Globus pallidus (tissue), 1 donor: ENCODE measurements around the gene ITGA6.

Experiments
- DNase-seq: peaks from one replicate; pipeline ENCODE4 v3.0.0-alpha.2; 2015; ENCODE audit warnings: low spot score

The ITGA6 gene

GRCh38 chr2:172427256-172427989 is at the start of gene ITGA6:
Gene ITGA6, plus strand, starts transcription at chr2:172427586.
- DNase-seq, result peak; percentile 78

GRCh38 chr2:172380436-172381274 is 46.7 kb upstream of the ITGA6 start:
- no peak for DNase-seq

GRCh38 chr2:172381275-172382027 is 45.9 kb upstream of the ITGA6 start:
- no peak for DNase-seq

GRCh38 chr2:172387361-172387760 is 40.0 kb upstream of the ITGA6 start:
- no peak for DNase-seq

GRCh38 chr2:172389685-172390339 is 37.6 kb upstream of the ITGA6 start:
- no peak for DNase-seq

- no peak for DNase-seq
These were observed 33.4 kb upstream of the ITGA6 start for GRCh38 chr2:172394002-172394401.

- no peak for DNase-seq
These were observed 31.9 kb upstream of the ITGA6 start for GRCh38 chr2:172395503-172395902.

GRCh38 chr2:172397148-172397834 is 30.1 kb upstream of the ITGA6 start:
- no peak for DNase-seq

GRCh38 chr2:172398440-172398839 is 28.9 kb upstream of the ITGA6 start:
- no peak for DNase-seq

- no peak for DNase-seq
These were observed 27.6 kb upstream of the ITGA6 start for GRCh38 chr2:172399765-172400164.

- no peak for DNase-seq
These were observed 25.2 kb upstream of the ITGA6 start for GRCh38 chr2:172402198-172402597.

GRCh38 chr2:172403402-172403801 is 24.0 kb upstream of the ITGA6 start:
- no peak for DNase-seq

- no peak for DNase-seq
These were observed 23.4 kb upstream of the ITGA6 start for GRCh38 chr2:172403881-172404468.

GRCh38 chr2:172404824-172405223 is 22.6 kb upstream of the ITGA6 start:
- DNase-seq, result peak; percentile 51

- no peak for DNase-seq
These were observed 21.7 kb upstream of the ITGA6 start for GRCh38 chr2:172405673-172406072.

- DNase-seq, result no peak
These were observed 19.1 kb upstream of the ITGA6 start for GRCh38 chr2:172408143-172408766.

GRCh38 chr2:172409042-172409441 is 18.3 kb upstream of the ITGA6 start:
- no peak for DNase-seq

GRCh38 chr2:172412984-172413492 is 14.3 kb upstream of the ITGA6 start:
- DNase-seq, result no peak

GRCh38 chr2:172415157-172415864 is 12.1 kb upstream of the ITGA6 start:
- no peak for DNase-seq

- no peak for DNase-seq
These were observed 11.6 kb upstream of the ITGA6 start for GRCh38 chr2:172415865-172416183.
